ENCODE data around the gene SHBG. TPM values are rescaled to one million over a fixed set of nuclear protein-coding genes. Genes with fewer than 3 reads are reported as not detected.

SHBG gene
- total RNA-seq, 1 experiment from 2014 or later = 1.2 TPM

DNA sequence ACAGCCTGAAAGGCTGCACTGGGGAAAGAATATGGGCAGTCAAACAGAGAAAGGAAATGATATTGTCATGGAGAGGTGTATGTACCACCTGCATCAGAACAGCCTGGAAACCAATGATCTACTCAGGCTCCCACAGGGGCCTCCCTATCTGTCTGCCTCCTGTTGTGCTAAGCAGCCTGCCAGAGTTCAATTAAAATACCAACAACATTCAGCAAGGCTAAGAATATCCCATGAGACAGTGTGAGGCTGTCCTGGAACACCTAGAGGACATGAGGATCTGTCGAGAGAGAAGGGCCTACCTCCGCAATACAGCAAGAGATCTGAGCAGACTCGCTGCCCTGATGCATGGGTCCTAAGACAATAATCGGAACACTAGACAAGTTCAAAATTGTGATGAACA lies 23.7 kb upstream of the SHBG start:
- no peaks in the 10 kb centered on the region for H3K27me3 Mint-ChIP-seq (ENCODE audit: insufficient read depth, unreplicated experiment)
- H3K4me3 ChIP-seq (ENCODE audit: low read depth, low read length) = no peak overlapping the region
- peaks cover 64% of the 10 kb centered on the region for H3K36me3 Mint-ChIP-seq (ENCODE audit: insufficient read depth, unreplicated experiment)
- TF ChIP-seq, protein P1, sequence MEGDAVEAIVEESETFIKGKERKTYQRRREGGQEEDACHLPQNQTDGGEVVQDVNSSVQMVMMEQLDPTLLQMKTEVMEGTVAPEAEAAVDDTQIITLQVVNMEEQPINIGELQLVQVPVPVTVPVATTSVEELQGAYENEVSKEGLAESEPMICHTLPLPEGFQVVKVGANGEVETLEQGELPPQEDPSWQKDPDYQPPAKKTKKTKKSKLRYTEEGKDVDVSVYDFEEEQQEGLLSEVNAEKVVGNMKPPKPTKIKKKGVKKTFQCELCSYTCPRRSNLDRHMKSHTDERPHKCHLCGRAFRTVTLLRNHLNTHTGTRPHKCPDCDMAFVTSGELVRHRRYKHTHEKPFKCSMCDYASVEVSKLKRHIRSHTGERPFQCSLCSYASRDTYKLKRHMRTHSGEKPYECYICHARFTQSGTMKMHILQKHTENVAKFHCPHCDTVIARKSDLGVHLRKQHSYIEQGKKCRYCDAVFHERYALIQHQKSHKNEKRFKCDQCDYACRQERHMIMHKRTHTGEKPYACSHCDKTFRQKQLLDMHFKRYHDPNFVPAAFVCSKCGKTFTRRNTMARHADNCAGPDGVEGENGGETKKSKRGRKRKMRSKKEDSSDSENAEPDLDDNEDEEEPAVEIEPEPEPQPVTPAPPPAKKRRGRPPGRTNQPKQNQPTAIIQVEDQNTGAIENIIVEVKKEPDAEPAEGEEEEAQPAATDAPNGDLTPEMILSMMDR (IDR thresholded peaks at IDR 0.05; ENCODE audit: insufficient read depth in 1 of 2, low read depth in 1 of 2, low read length in 1 of 2, severe bottlenecking in 1 of 2, unreplicated experiment in 1 of 2) = no peak
- H3K27ac Mint-ChIP-seq (ENCODE audit: unreplicated experiment) = no peak overlapping the region
- ChIA-PET CTCF (no interaction called here), POLR2A (no interaction called here)
- no peak overlapping the region for H3K4me3 Mint-ChIP-seq (ENCODE audit: unreplicated experiment)
- H3K36me3 ChIP-seq (ENCODE audit: control insufficient read depth, insufficient read depth, low read length) = no peaks in the 10 kb centered on the region
- no TSS peak for BruUV-seq (replicated peaks)
- no peaks in the 10 kb centered on the region for H3K27me3 ChIP-seq (replicated peaks; ENCODE audit: control insufficient read depth, insufficient read depth, low read length)
- no peaks in the 10 kb centered on the region for H3K9me3 ChIP-seq
- intact Hi-C loops (cut with micrococcal nuclease; ENCODE audit: unreplicated experiment) = no loop called here
- no peaks in the 10 kb centered on the region for H3K4me1 ChIP-seq
- DNase-seq = no peak
- no peaks in the 10 kb centered on the region for H3K9me3 Mint-ChIP-seq (ENCODE audit: unreplicated experiment)
- H3K4me1 Mint-ChIP-seq (ENCODE audit: low read depth, unreplicated experiment) = no peaks in the 10 kb centered on the region

DNA sequence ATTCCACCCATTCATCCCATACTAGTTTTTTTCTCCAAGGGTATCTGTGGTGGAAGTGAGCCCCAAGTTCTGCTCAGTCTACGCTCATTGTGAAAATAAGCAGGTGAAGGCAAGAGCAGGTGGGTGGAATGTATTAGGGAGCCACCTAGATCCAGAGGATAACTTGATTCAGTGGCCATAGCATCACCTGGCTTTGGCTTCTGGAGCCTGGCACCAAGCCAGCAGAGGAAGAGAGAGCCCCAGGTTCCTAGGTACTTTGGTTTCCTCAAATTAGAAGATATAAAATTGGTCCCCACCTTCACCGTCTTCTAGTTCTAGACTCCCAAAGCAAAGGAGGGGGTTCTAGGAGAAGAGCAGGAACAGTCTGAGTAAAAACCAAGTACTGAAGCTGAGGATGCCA lies 19.3 kb upstream of the SHBG start:
- H3K9me3 ChIP-seq = no peaks in the 10 kb centered on the region
- no peaks in the 10 kb centered on the region for H3K4me1 ChIP-seq
- Mint-ChIP-seq H3K4me3 (ENCODE audit: unreplicated experiment) (no peak overlapping the region), H3K9me3 (ENCODE audit: unreplicated experiment) (no peaks in the 10 kb centered on the region), H3K27ac (ENCODE audit: unreplicated experiment) (no peak overlapping the region), H3K27me3 (ENCODE audit: insufficient read depth, unreplicated experiment) (no peaks in the 10 kb centered on the region), H3K36me3 (ENCODE audit: insufficient read depth, unreplicated experiment) (peaks cover 39% of the 10 kb centered on the region), H3K4me1 (ENCODE audit: low read depth, unreplicated experiment) (peaks cover 20% of the 10 kb centered on the region)
- no peak overlapping the region for H3K4me3 ChIP-seq (ENCODE audit: low read depth, low read length)
- no peaks in the 10 kb centered on the region for H3K27me3 ChIP-seq (replicated peaks; ENCODE audit: control insufficient read depth, insufficient read depth, low read length)
- no peak for DNase-seq
- intact Hi-C loops (cut with micrococcal nuclease; ENCODE audit: unreplicated experiment) = no loop called here
- no TSS peak for BruUV-seq (replicated peaks)
- ChIA-PET CTCF (no interaction called here), POLR2A (no interaction called here)
- H3K36me3 ChIP-seq (ENCODE audit: control insufficient read depth, insufficient read depth, low read length) = no peaks in the 10 kb centered on the region
- TF ChIP-seq, protein P1 (IDR thresholded peaks at IDR 0.05; ENCODE audit: insufficient read depth in 1 of 2, low read depth in 1 of 2, low read length in 1 of 2, severe bottlenecking in 1 of 2, unreplicated experiment in 1 of 2) = no peak

DNA sequence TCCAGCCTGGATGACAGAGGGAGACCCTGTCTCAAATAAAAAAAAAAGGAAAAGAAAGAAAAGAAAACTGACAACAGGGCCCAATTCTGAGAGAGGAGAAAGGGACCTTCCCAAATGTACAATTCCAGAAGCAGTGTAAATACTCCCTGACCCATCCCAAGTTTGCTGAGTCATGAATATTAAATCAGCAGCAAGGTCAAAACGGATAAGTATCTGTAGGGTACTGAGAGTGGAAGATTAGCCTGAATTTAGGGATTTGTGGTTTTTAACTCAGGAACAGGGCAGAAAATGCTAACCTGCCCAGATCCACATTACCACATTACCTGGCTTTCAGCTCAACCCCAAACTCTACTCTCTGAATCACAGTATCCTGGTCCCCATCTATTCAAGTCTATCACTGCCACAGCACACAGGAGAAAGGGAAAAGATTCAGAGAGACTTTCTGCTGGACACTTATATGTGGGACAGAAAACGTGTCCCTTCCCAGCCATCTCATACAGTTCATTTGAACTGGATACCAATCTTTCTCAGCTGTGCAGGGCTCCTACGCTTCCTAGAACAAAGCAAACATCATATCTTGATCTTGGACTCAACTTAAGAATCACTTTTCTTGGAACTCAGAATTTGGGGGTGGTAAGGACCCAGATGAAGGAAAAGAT lies 18.2 kb upstream of the SHBG start:
- H3K27me3 ChIP-seq (replicated peaks; ENCODE audit: control insufficient read depth, insufficient read depth, low read length) = no peaks in the 10 kb centered on the region
- BruUV-seq (replicated peaks) = no TSS peak
- CTCF ChIA-PET = no interaction called here
- H3K36me3 ChIP-seq (ENCODE audit: control insufficient read depth, insufficient read depth, low read length) = no peaks in the 10 kb centered on the region
- Mint-ChIP-seq H3K9me3 (ENCODE audit: unreplicated experiment) (no peaks in the 10 kb centered on the region), H3K36me3 (ENCODE audit: insufficient read depth, unreplicated experiment) (peaks cover 31% of the 10 kb centered on the region), H3K27me3 (ENCODE audit: insufficient read depth, unreplicated experiment) (no peaks in the 10 kb centered on the region), H3K4me3 (ENCODE audit: unreplicated experiment) (peak overlapping the region; percentile 98), H3K4me1 (ENCODE audit: low read depth, unreplicated experiment) (peaks cover 20% of the 10 kb centered on the region), H3K27ac (ENCODE audit: unreplicated experiment) (peak overlapping the region; percentile 30)
- DNase-seq = no peak
- H3K4me1 ChIP-seq = no peaks in the 10 kb centered on the region
- intact Hi-C loops (cut with micrococcal nuclease; ENCODE audit: unreplicated experiment) = no loop called here
- TF ChIP-seq, protein P1 (IDR thresholded peaks at IDR 0.05; ENCODE audit: insufficient read depth in 1 of 2, low read depth in 1 of 2, low read length in 1 of 2, severe bottlenecking in 1 of 2, unreplicated experiment in 1 of 2) = no peak
- H3K9me3 ChIP-seq = no peaks in the 10 kb centered on the region
- POLR2A ChIA-PET = no interaction called here
- H3K4me3 ChIP-seq (ENCODE audit: low read depth, low read length) = no peak overlapping the region

Data from Caco-2 (cell line).